ENCODE measurements around the gene C1orf122.

C1orf122 gene

DNA sequence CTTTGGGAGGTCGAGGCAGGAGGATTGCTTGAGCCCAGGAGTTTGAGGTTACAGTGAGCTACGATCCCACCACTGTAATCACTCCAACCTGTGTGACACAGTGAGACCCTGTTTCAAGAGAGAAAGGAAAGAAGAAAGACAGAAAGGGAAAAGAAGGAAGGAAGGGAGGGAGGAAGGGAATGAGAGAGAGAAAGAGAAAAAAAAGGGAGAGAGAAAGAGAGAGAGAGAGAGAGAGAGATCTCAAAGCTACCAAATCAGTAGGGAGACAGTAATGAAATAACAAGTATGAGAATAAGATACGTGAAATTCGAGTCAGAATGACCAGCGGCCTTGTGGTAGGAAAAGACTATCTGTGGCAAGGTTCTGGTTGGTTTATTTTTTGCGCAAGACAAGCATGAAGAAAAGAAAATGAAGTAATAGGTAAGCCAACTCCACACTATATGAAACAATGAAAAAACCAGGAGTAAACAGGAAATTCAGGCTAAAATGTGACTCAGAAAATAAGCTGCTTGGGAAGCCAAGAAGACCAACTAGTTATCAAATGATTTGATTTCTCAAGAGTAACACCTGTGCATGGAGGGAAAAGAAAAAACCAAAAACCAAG is 42.9 kb downstream of the C1orf122 start:
- no peak for TF ChIP-seq FOXA1 (IDR thresholded peaks at IDR 0.05)
- TF ChIP-seq ELF4 (IDR thresholded peaks at IDR 0.05): no peak
- no peak for TF ChIP-seq LEF1 (IDR thresholded peaks at IDR 0.05; ENCODE audit: borderline replicate concordance)
- no peak for TF ChIP-seq HDGF (IDR thresholded peaks at IDR 0.05; ENCODE audit: borderline replicate concordance)
- TF ChIP-seq L3MBTL2 (conservative IDR thresholded peaks at IDR 0.05): no peak
- no peak for TF ChIP-seq NFRKB (IDR thresholded peaks at IDR 0.05)
- TF ChIP-seq, protein P1, sequence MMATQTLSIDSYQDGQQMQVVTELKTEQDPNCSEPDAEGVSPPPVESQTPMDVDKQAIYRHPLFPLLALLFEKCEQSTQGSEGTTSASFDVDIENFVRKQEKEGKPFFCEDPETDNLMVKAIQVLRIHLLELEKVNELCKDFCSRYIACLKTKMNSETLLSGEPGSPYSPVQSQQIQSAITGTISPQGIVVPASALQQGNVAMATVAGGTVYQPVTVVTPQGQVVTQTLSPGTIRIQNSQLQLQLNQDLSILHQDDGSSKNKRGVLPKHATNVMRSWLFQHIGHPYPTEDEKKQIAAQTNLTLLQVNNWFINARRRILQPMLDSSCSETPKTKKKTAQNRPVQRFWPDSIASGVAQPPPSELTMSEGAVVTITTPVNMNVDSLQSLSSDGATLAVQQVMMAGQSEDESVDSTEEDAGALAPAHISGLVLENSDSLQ (IDR thresholded peaks at IDR 0.05): no peak
- no peak for TF ChIP-seq ZNF384 (IDR thresholded peaks at IDR 0.05)
- no peak for TF ChIP-seq ARNT (IDR thresholded peaks at IDR 0.05)
- no peak for DNase-seq (ENCODE audit: extremely low spot score)
- POLR2A ChIA-PET: interaction anchor here (2.2 to 2.7 kb wide), 2 partner anchors 9 to 43 kb away, joined by 7 to 13 read pairs; partner anchors contain the start of genes C1orf122, MTF1 and YRDC
- CTCF ChIA-PET: interaction anchor here (1.1 kb wide), 1 partner anchor 9 kb away, joined by 6 read pairs; no protein-coding TSS in a partner anchor

DNA sequence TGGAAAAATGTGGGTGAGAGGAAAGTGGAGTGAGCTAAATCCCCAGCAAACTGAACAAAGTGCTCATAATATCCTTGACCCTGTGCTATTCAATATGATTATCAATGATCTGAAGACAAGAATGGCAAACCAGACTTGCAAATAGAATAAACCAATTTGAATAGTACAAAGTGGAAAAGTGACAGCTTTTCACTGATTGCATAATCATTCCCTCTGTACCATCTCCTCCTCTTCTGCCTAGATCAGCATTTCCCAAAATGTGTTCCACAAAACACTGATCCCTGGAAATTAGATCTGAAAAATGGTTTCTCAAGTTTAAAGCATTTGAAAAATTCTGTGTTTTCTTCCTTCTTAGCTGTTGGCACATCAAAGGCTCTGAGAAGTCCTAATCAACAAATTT is 43.7 kb downstream of the C1orf122 start:
- ChIA-PET POLR2A (interaction anchor here (2.2 to 2.7 kb wide), 2 partner anchors 8 to 43 kb away, joined by 7 to 13 read pairs; partner anchors contain the start of genes C1orf122, MTF1 and YRDC), CTCF (interaction anchor here (1.0 to 1.2 kb wide), 3 partner anchors 9 to 11 kb away, joined by 3 to 6 read pairs (median 3); no protein-coding TSS in a partner anchor)
- no peak for TF ChIP-seq FOXM1 (IDR thresholded peaks at IDR 0.05; ENCODE audit: borderline replicate concordance)
- TF ChIP-seq SP1 (IDR thresholded peaks at IDR 0.05): no peak
- no peak for TF ChIP-seq FOXK2 (IDR thresholded peaks at IDR 0.05)
- TF ChIP-seq HDGF (IDR thresholded peaks at IDR 0.05; ENCODE audit: borderline replicate concordance): no peak
- TF ChIP-seq TARDBP (IDR thresholded peaks at IDR 0.05): no peak
- TF ChIP-seq, protein P1 (IDR thresholded peaks at IDR 0.05): no peak
- no peak for TF ChIP-seq NFRKB (IDR thresholded peaks at IDR 0.05)
- TF ChIP-seq ZNF384 (IDR thresholded peaks at IDR 0.05): no peak
- TF ChIP-seq CTBP1 (IDR thresholded peaks at IDR 0.05; ENCODE audit: borderline replicate concordance): no peak
- TF ChIP-seq BHLHE40 (IDR thresholded peaks at IDR 0.05; ENCODE audit: borderline replicate concordance): no peak
- DNase-seq (ENCODE audit: extremely low spot score): no peak

- no peak for DNase-seq (ENCODE audit: extremely low spot score)
- no peak for TF ChIP-seq CTBP1 (IDR thresholded peaks at IDR 0.05; ENCODE audit: borderline replicate concordance)
- no peak for TF ChIP-seq HDGF (IDR thresholded peaks at IDR 0.05; ENCODE audit: borderline replicate concordance)
- no peak for TF ChIP-seq FOXA1 (IDR thresholded peaks at IDR 0.05)
- TF ChIP-seq L3MBTL2 (conservative IDR thresholded peaks at IDR 0.05): no peak
- no peak for TF ChIP-seq SUZ12 (IDR thresholded peaks at IDR 0.05)
- no peak for TF ChIP-seq ZNF384 (IDR thresholded peaks at IDR 0.05)
- no peak for TF ChIP-seq FOXK2 (IDR thresholded peaks at IDR 0.05)
- TF ChIP-seq FOXM1 (IDR thresholded peaks at IDR 0.05; ENCODE audit: borderline replicate concordance): no peak
- TF ChIP-seq BHLHE40 (IDR thresholded peaks at IDR 0.05; ENCODE audit: borderline replicate concordance): no peak
- TF ChIP-seq ARNT (IDR thresholded peaks at IDR 0.05): no peak
- TF ChIP-seq SP1 (IDR thresholded peaks at IDR 0.05): no peak
- no peak for TF ChIP-seq LEF1 (IDR thresholded peaks at IDR 0.05; ENCODE audit: borderline replicate concordance)
- no peak for TF ChIP-seq TARDBP (IDR thresholded peaks at IDR 0.05)
- TF ChIP-seq, protein P1 (IDR thresholded peaks at IDR 0.05): no peak
- no peak for TF ChIP-seq NFRKB (IDR thresholded peaks at IDR 0.05)
- TF ChIP-seq ELF4 (IDR thresholded peaks at IDR 0.05): no peak
- ChIA-PET CTCF (interaction anchor here (1.0 to 1.2 kb wide), 2 partner anchors 8 to 11 kb away, joined by 3 read pairs; no protein-coding TSS in a partner anchor), POLR2A (interaction anchor here (0.9 to 2.7 kb wide), 2 partner anchors 8 to 12 kb away, joined by 4 to 13 read pairs; partner anchors contain the start of gene MTF1)
These were observed 44.2 kb downstream of the C1orf122 start for GRCh38 chr1:37851782-37852210.

DNA sequence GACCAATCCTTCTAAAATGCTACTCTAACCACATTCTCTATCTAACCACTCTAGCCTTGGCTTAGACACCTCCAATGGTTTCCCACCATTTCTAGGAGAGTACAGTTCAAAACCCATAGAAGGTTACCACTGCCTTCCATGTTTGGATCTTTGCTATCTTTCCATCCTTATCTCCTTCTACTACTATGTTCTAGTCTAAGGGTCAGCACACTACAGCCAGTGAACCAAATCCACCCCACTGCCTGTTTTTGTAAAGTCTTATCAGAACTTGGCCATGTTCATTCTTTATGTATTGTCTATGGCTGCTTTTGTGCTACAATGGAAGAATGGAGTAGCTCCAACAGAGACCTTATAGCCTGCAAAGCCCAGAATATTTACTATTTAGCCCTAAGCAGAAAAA is 45.6 kb downstream of the C1orf122 start:
- ChIA-PET POLR2A (no interaction called here), CTCF (no interaction called here)
- TF ChIP-seq L3MBTL2 (conservative IDR thresholded peaks at IDR 0.05) (no peak), HDGF (IDR thresholded peaks at IDR 0.05; ENCODE audit: borderline replicate concordance) (no peak), ZNF384 (IDR thresholded peaks at IDR 0.05) (no peak), FOXK2 (IDR thresholded peaks at IDR 0.05) (no peak), LEF1 (IDR thresholded peaks at IDR 0.05; ENCODE audit: borderline replicate concordance) (no peak), NFRKB (IDR thresholded peaks at IDR 0.05) (no peak), TARDBP (IDR thresholded peaks at IDR 0.05) (no peak), FOXM1 (IDR thresholded peaks at IDR 0.05; ENCODE audit: borderline replicate concordance) (no peak), SP1 (IDR thresholded peaks at IDR 0.05) (no peak), ARNT (IDR thresholded peaks at IDR 0.05) (no peak), FOXA1 (IDR thresholded peaks at IDR 0.05) (no peak), BHLHE40 (IDR thresholded peaks at IDR 0.05; ENCODE audit: borderline replicate concordance) (no peak), SUZ12 (IDR thresholded peaks at IDR 0.05) (no peak), CTBP1 (IDR thresholded peaks at IDR 0.05; ENCODE audit: borderline replicate concordance) (no peak), ELF4 (IDR thresholded peaks at IDR 0.05) (no peak)
- TF ChIP-seq, protein P1 (IDR thresholded peaks at IDR 0.05): no peak
- no peak for DNase-seq (ENCODE audit: extremely low spot score)

DNA sequence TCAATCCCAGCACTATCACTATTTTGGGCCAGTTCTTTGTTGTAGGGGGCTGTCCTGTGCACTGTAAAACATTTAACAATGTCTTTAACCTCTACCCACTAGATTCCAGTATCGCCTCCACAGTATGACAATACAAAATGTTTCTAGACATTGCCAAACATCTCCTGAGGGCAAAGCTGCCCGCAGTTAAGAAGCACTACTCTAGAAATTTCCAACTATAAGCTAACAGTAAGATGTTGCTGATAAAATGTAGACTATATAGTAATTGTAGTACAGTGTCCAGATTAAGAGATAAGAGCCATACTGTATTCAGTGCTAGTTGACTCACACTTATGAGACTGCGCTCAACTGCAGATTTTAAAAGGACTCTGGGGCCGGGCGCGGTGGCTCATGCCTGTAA is 46.8 kb downstream of the C1orf122 start:
- no peak for DNase-seq (ENCODE audit: extremely low spot score)
- POLR2A ChIA-PET: no interaction called here
- CTCF ChIA-PET: no interaction called here
- TF ChIP-seq ZNF384 (IDR thresholded peaks at IDR 0.05) (no peak), CTBP1 (IDR thresholded peaks at IDR 0.05; ENCODE audit: borderline replicate concordance) (no peak), ARNT (IDR thresholded peaks at IDR 0.05) (no peak), FOXK2 (IDR thresholded peaks at IDR 0.05) (no peak), LEF1 (IDR thresholded peaks at IDR 0.05; ENCODE audit: borderline replicate concordance) (no peak), NFRKB (IDR thresholded peaks at IDR 0.05) (no peak), HDGF (IDR thresholded peaks at IDR 0.05; ENCODE audit: borderline replicate concordance) (no peak)
- TF ChIP-seq, protein P1 (IDR thresholded peaks at IDR 0.05): no peak
